Measurements from ENCODE around the gene ZSCAN25.
A peak's percentile ranks its signal among the peaks of the same experiment; 100 is the strongest.

- TF ChIP-seq CTCF (IDR thresholded peaks at IDR 0.05), result no peak
- peak in 1 of 3 donors; percentile 33 for TF ChIP-seq POLR2A (IDR thresholded peaks at IDR 0.05)
Observed at GRCh38 chr7:99653754-99654153, 37.0 kb downstream of the ZSCAN25 start.
